HPDE6-E6E7 (cell line): ENCODE measurements around the gene CAP1.
"Not testable (repeated sequence)": the region's sequence is repeated elsewhere in the genome, so short reads cannot be mapped to it uniquely, and the experiment has no call there.

Experiments used
- DNase-seq: peaks from one replicate; pipeline ENCODE4 v3.0.0; 2011; ENCODE audit warnings: missing footprints; ENCODE audit errors: extremely low spot score

CAP1 gene

GRCh38 chr1:40032240-40032891, 8.2 kb upstream of the CAP1 start:
- DNase-seq, result peak; percentile 43

GRCh38 chr1:40034869-40035268, 5.7 kb upstream of the CAP1 start:
- no peak for DNase-seq

- no peak for DNase-seq
These were observed 4.0 kb upstream of the CAP1 start for GRCh38 chr1:40036574-40036973.

GRCh38 chr1:40037254-40037653, 3.3 kb upstream of the CAP1 start:
- DNase-seq, result not testable (repeated sequence)

- DNase-seq, result no peak
These were observed 1.8 kb upstream of the CAP1 start for GRCh38 chr1:40038697-40039096.

- no peak for DNase-seq
These were observed 1.2 kb upstream of the CAP1 start for GRCh38 chr1:40039245-40039756.

- DNase-seq, result peak; percentile 84
These were observed 595 bp upstream of the CAP1 start for GRCh38 chr1:40039757-40040510.

- DNase-seq, result no peak
These were observed 923 bp downstream of the CAP1 start for GRCh38 chr1:40041466-40041838.

- DNase-seq, result no peak
These were observed 1.8 kb downstream of the CAP1 start for GRCh38 chr1:40042341-40042740.

GRCh38 chr1:40044110-40044509, 3.6 kb downstream of the CAP1 start:
- DNase-seq, result no peak

- no peak for DNase-seq
These were observed 4.7 kb downstream of the CAP1 start for GRCh38 chr1:40045182-40045581.

- no peak for DNase-seq
These were observed 5.2 kb downstream of the CAP1 start for GRCh38 chr1:40045766-40046165.

GRCh38 chr1:40047276-40047675, 6.7 kb downstream of the CAP1 start:
- DNase-seq, result no peak

GRCh38 chr1:40047769-40048168, 7.2 kb downstream of the CAP1 start:
- DNase-seq, result no peak

GRCh38 chr1:40049725-40050124, 9.2 kb downstream of the CAP1 start:
- DNase-seq, result no peak

- no peak for DNase-seq
These were observed 10.3 kb downstream of the CAP1 start for GRCh38 chr1:40050863-40051262.

- no peak for DNase-seq
These were observed 12.8 kb downstream of the CAP1 start for GRCh38 chr1:40053138-40053887.

GRCh38 chr1:40056519-40057309, 16.2 kb downstream of the CAP1 start:
- no peak for DNase-seq

- DNase-seq, result no peak
These were observed 16.9 kb downstream of the CAP1 start for GRCh38 chr1:40057310-40058030.

GRCh38 chr1:40058097-40058452, 17.5 kb downstream of the CAP1 start:
- DNase-seq, result no peak
